ENCODE measurements around the gene KLC3. TPM values are rescaled to one million over a fixed set of nuclear protein-coding genes. Genes with fewer than 3 reads are reported as not detected.

The KLC3 gene
- total RNA-seq, 1 experiment from 2014 or later, result 4.8 TPM

- no peak overlapping the region for H4K91ac ChIP-seq (ENCODE audit: insufficient read length, low read depth, low read length)
- Mint-ChIP-seq H3K4me3 (no peak overlapping the region), H3K4me1 (no peaks in the 10 kb centered on the region), H3K27ac (no peak overlapping the region), H3K27me3 (ENCODE audit: low read depth) (no peaks in the 10 kb centered on the region; the same call in 1 of the 2 replicates), H3K9me3 (no peaks in the 10 kb centered on the region), H3K36me3 (ENCODE audit: insufficient read depth in 1 of 3, low read depth in 3 of 3) (peaks cover 44 to 75% (median 70%) of the 10 kb centered on the region in 3 experiments)
- no peaks in the 10 kb centered on the region for H3K79me1 ChIP-seq (ENCODE audit: insufficient read depth, low read depth, low read length, poor library complexity, severe bottlenecking)
- DNase-seq, result no peak
- no peak overlapping the region for H2BK120ac ChIP-seq (ENCODE audit: low read depth, low read length, poor library complexity, severe bottlenecking)
- H3K4me1 ChIP-seq (ENCODE audit: insufficient read depth, low read length), result no peaks in the 10 kb centered on the region
- no peak overlapping the region for H2AK5ac ChIP-seq (ENCODE audit: insufficient read length, low read length)
- no peak overlapping the region for H3K4me2 ChIP-seq (ENCODE audit: insufficient read depth, insufficient read length, low read length)
- H3K23me2 ChIP-seq (ENCODE audit: insufficient read length, low read depth, low read length, poor library complexity, severe bottlenecking), result no peaks in the 10 kb centered on the region
- no peak overlapping the region for H3K18ac ChIP-seq (ENCODE audit: insufficient read length, low read depth, low read length)
- no peak overlapping the region for H2BK15ac ChIP-seq (ENCODE audit: low read depth, low read length)
- no peak overlapping the region for H3T11ph ChIP-seq (ENCODE audit: low read length)
- no peak overlapping the region for H2BK5ac ChIP-seq (ENCODE audit: insufficient read length, low read length)
- no peaks in the 10 kb centered on the region for H4K20me1 ChIP-seq (ENCODE audit: control insufficient read depth, insufficient read depth, insufficient read length)
- H3K56ac ChIP-seq (ENCODE audit: insufficient read length, low read depth, low read length), result no peak overlapping the region
- no peaks in the 10 kb centered on the region for H3K27me3 ChIP-seq (ENCODE audit: insufficient read depth, low read length)
- no peak overlapping the region for H4K5ac ChIP-seq (ENCODE audit: insufficient read length, low read depth, low read length)
- H3K79me2 ChIP-seq (ENCODE audit: insufficient read depth, low read length), result no peaks in the 10 kb centered on the region
- H4K8ac ChIP-seq (replicated peaks; ENCODE audit: insufficient read length, low read depth, low read length), result no peak overlapping the region
- no peak overlapping the region for H3K27ac ChIP-seq (ENCODE audit: insufficient read length, low read depth, low read length)
- no peak overlapping the region for H3K14ac ChIP-seq (ENCODE audit: insufficient read depth, low read length)
- no peak overlapping the region for H2BK12ac ChIP-seq (ENCODE audit: insufficient read length, low read depth, low read length)
- H3K23ac ChIP-seq (ENCODE audit: insufficient read length, low read depth, low read length), result no peak overlapping the region
- no peak overlapping the region for H3K4ac ChIP-seq (ENCODE audit: low read depth, low read length)
- no peak overlapping the region for H2BK20ac ChIP-seq (ENCODE audit: low read depth, low read length, poor library complexity, severe bottlenecking)
- H3K9me3 ChIP-seq (ENCODE audit: control insufficient read depth, low read depth, low read length), result no peaks in the 10 kb centered on the region
- no CpG with 5 or more reads among the region's 14 CpGs for WGBS (ENCODE audit: extremely low coverage, insufficient read length, low lambda C conversion rate)
- no peak overlapping the region for H3K9ac ChIP-seq (ENCODE audit: extremely low read depth, insufficient read length, low read length)
- TF ChIP-seq CTCF (conservative IDR thresholded peaks at IDR 0.05), result no peak
- no peak overlapping the region for H2AFZ ChIP-seq (ENCODE audit: low read length)
These were observed 21.1 kb downstream of the KLC3 start for GRCh38 chr19:45361608-45362007.

Data from H9 (cell line).